OCI-LY1 (cell line): ENCODE results near the gene ATP6V1E1.

Experiments used
- CTCF ChIP-seq: fragments of 200-600 bp; sonication (generic), shearing (Covaris generic); IDR thresholded peaks from 2 replicates; pipeline ENCODE4 v1.5.1; 2017; ENCODE audit warnings: mild to moderate bottlenecking, antibody characterized with exemption, low read length, moderate library complexity, mixed read lengths
- EZH2 ChIP-seq: fragments of 200-600 bp; sonication (generic), shearing (Covaris generic); IDR thresholded peaks from 2 replicates; pipeline ENCODE4 v1.8.0; 2017; ENCODE audit warnings: borderline replicate concordance, mixed run types, mild to moderate bottlenecking, antibody characterized with exemption, low read length, moderate library complexity, mixed read lengths

GRCh38 chr22:17664414-17665055 lies 36.0 kb upstream of the ATP6V1E1 start:
- TF ChIP-seq EZH2 (no peak), CTCF (no peak)
